ENCODE data around the gene FRMD3. TPM values are rescaled to one million over a fixed set of nuclear protein-coding genes. Genes with fewer than 3 reads are reported as not detected.

FRMD3 gene
- polyA plus RNA-seq, 1 donor from 2014 or later = 13.0 TPM

GRCh38 chr9:83317244-83317643, 221.0 kb downstream of the FRMD3 start:
- Histone ChIP-seq H3K4me2 (ENCODE audit: low read length) (no peak overlapping the region), H2AFZ (ENCODE audit: low read depth, low read length) (no peak overlapping the region), H3K9ac (ENCODE audit: low read length) (no peak overlapping the region), H3K9me3 (ENCODE audit: low read length) (no peaks in the 10 kb centered on the region), H3K27ac (ENCODE audit: low read length) (no peak overlapping the region), H4K20me1 (ENCODE audit: insufficient read depth) (no peaks in the 10 kb centered on the region), H3K27me3 (ENCODE audit: insufficient read depth, low read depth, low read length) (no peaks in the 10 kb centered on the region), H3K79me2 (replicated peaks; ENCODE audit: insufficient read depth, low read length) (no peaks in the 10 kb centered on the region), H3F3A (ENCODE audit: insufficient read depth, low read length, poor library complexity, severe bottlenecking) (no peaks in the 10 kb centered on the region), H3K36me3 (ENCODE audit: insufficient read depth, low read length) (no peaks in the 10 kb centered on the region), H3K9me2 (ENCODE audit: insufficient read depth, low read length) (no peaks in the 10 kb centered on the region), H3K4me3 (ENCODE audit: low read length) (no peak overlapping the region)
- TF ChIP-seq POLR2AphosphoS5 (IDR thresholded peaks at IDR 0.05) (no peak), TAF1 (IDR thresholded peaks at IDR 0.05; ENCODE audit: low read depth) (no peak), CTCF (IDR thresholded peaks at IDR 0.05; ENCODE audit: poor library complexity, severe bottlenecking) (no peak), EP300 (conservative IDR thresholded peaks at IDR 0.05; ENCODE audit: poor library complexity, severe bottlenecking) (no peak)

GRCh38 chr9:83315649-83316048, 222.6 kb downstream of the FRMD3 start:
- Histone ChIP-seq H2AFZ (ENCODE audit: low read depth, low read length) (no peak overlapping the region), H3K9ac (ENCODE audit: low read length) (no peak overlapping the region), H3K79me2 (replicated peaks; ENCODE audit: insufficient read depth, low read length) (no peaks in the 10 kb centered on the region), H3K9me3 (ENCODE audit: low read length) (no peaks in the 10 kb centered on the region), H3K27ac (ENCODE audit: low read length) (no peak overlapping the region), H3F3A (ENCODE audit: insufficient read depth, low read length, poor library complexity, severe bottlenecking) (no peaks in the 10 kb centered on the region), H3K27me3 (ENCODE audit: insufficient read depth, low read depth, low read length) (no peaks in the 10 kb centered on the region), H4K20me1 (ENCODE audit: insufficient read depth) (no peaks in the 10 kb centered on the region), H3K9me2 (ENCODE audit: insufficient read depth, low read length) (no peaks in the 10 kb centered on the region), H3K4me2 (ENCODE audit: low read length) (no peak overlapping the region), H3K36me3 (ENCODE audit: insufficient read depth, low read length) (no peaks in the 10 kb centered on the region), H3K4me3 (ENCODE audit: low read length) (no peak overlapping the region)
- no peak for TF ChIP-seq EZH2 (IDR thresholded peaks at IDR 0.05; ENCODE audit: borderline replicate concordance, insufficient read depth, low read length, poor library complexity, severe bottlenecking)
- no peak for TF ChIP-seq EP300 (conservative IDR thresholded peaks at IDR 0.05; ENCODE audit: poor library complexity, severe bottlenecking)
- TF ChIP-seq REST (IDR thresholded peaks at IDR 0.05; ENCODE audit: borderline replicate concordance) = no peak
- TF ChIP-seq POLR2AphosphoS5 (IDR thresholded peaks at IDR 0.05) = no peak
- no peak for TF ChIP-seq RAD21 (conservative IDR thresholded peaks at IDR 0.05)
- TF ChIP-seq CTCF (IDR thresholded peaks at IDR 0.05; ENCODE audit: poor library complexity, severe bottlenecking) = no peak
- no peak for TF ChIP-seq MXI1 (conservative IDR thresholded peaks at IDR 0.05; ENCODE audit: poor library complexity, severe bottlenecking)
- no peak for TF ChIP-seq TAF1 (IDR thresholded peaks at IDR 0.05; ENCODE audit: low read depth)
- no peak for TF ChIP-seq SMC3 (conservative IDR thresholded peaks at IDR 0.05; ENCODE audit: poor library complexity)

Data from neural cell (in vitro differentiated cells).